Measurements from ENCODE around the gene NLRP6.
"Not testable (repeated sequence)": the region's sequence is repeated elsewhere in the genome, so short reads cannot be mapped to it uniquely, and the experiment has no call there.

Gene NLRP6

GRCh38 chr11:309979-310572 is 31.9 kb downstream of the NLRP6 start:
- DNase-seq = not testable (repeated sequence)

GRCh38 chr11:311013-311748 is 33.0 kb downstream of the NLRP6 start:
- not testable (repeated sequence) for DNase-seq

GRCh38 chr11:312092-312816 is 34.0 kb downstream of the NLRP6 start:
- DNase-seq = no peak

GRCh38 chr11:313304-313786 is 35.1 kb downstream of the NLRP6 start:
- DNase-seq = no peak

GRCh38 chr11:313787-314553 is 35.8 kb downstream of the NLRP6 start, which contains the start of gene IFITM1:
Gene IFITM1 (plus strand): TSS chr11:314040. CDS start chr11:314171, 131 bp downstream.
- DNase-seq = no peak

- not testable (repeated sequence) for DNase-seq
These were observed 36.3 kb downstream of the NLRP6 start for GRCh38 chr11:314554-314875.

- no peak for DNase-seq
These were observed 36.9 kb downstream of the NLRP6 start for GRCh38 chr11:315051-315481.

- no peak for DNase-seq
These were observed 37.3 kb downstream of the NLRP6 start for GRCh38 chr11:315516-315994.

GRCh38 chr11:316031-316701 is 38.0 kb downstream of the NLRP6 start:
- no peak for DNase-seq

GRCh38 chr11:316891-317301 is 38.7 kb downstream of the NLRP6 start:
- DNase-seq = no peak

GRCh38 chr11:317668-318404 is 39.6 kb downstream of the NLRP6 start:
- DNase-seq = not testable (repeated sequence)

- not testable (repeated sequence) for DNase-seq
These were observed 40.4 kb downstream of the NLRP6 start for GRCh38 chr11:318405-319120.

GRCh38 chr11:319121-319887 is 41.1 kb downstream of the NLRP6 start:
- DNase-seq = not testable (repeated sequence)

GRCh38 chr11:319888-320273 is 41.7 kb downstream of the NLRP6 start:
- DNase-seq = not testable (repeated sequence)

- DNase-seq = no peak
These were observed 45.9 kb downstream of the NLRP6 start for GRCh38 chr11:324156-324555.

GRCh38 chr11:324593-325517 is 46.6 kb downstream of the NLRP6 start:
- DNase-seq = not testable (repeated sequence)

GRCh38 chr11:325796-326591 is 47.8 kb downstream of the NLRP6 start:
- no peak for DNase-seq

- no peak for DNase-seq
These were observed 48.3 kb downstream of the NLRP6 start for GRCh38 chr11:326592-326841.
